Measurements from ENCODE around the gene PDP2.
A peak's percentile ranks its signal among the peaks of the same experiment; 100 is the strongest.
"Not testable (repeated sequence)": the region's sequence is repeated elsewhere in the genome, so short reads cannot be mapped to it uniquely, and the experiment has no call there.

PDP2 gene

GRCh38 chr16:66886321-66886720 is 6.0 kb downstream of the PDP2 start:
- no peak for DNase-seq (ENCODE audit: low read depth in 2 of 2)

- DNase-seq (ENCODE audit: low read depth in 2 of 2) = no peak
These were observed 6.6 kb downstream of the PDP2 start for GRCh38 chr16:66886914-66887313.

- no peak for DNase-seq (ENCODE audit: low read depth in 2 of 2)
These were observed 8.6 kb downstream of the PDP2 start for GRCh38 chr16:66888647-66889615.

- DNase-seq (ENCODE audit: low read depth in 2 of 2) = no peak
These were observed 9.3 kb downstream of the PDP2 start for GRCh38 chr16:66889622-66890021.

GRCh38 chr16:66890799-66891198 is 10.5 kb downstream of the PDP2 start:
- DNase-seq (ENCODE audit: low read depth in 2 of 2) = no peak

- no peak for DNase-seq (ENCODE audit: low read depth in 2 of 2)
These were observed 11.0 kb downstream of the PDP2 start for GRCh38 chr16:66891360-66891759.

- DNase-seq (ENCODE audit: low read depth in 2 of 2) = no peak
These were observed 11.5 kb downstream of the PDP2 start for GRCh38 chr16:66891797-66892196.

GRCh38 chr16:66894055-66894454 is 13.7 kb downstream of the PDP2 start:
- no peak for DNase-seq (ENCODE audit: low read depth in 2 of 2)

GRCh38 chr16:66894948-66895688 is 14.8 kb downstream of the PDP2 start:
- peak in 1 of 2 donors; percentile 18 for DNase-seq (ENCODE audit: low read depth in 2 of 2)

- no peak for DNase-seq (ENCODE audit: low read depth in 2 of 2)
These were observed 15.3 kb downstream of the PDP2 start for GRCh38 chr16:66895689-66895979.

- no peak for DNase-seq (ENCODE audit: low read depth in 2 of 2)
These were observed 15.7 kb downstream of the PDP2 start for GRCh38 chr16:66895999-66896398.

- DNase-seq (ENCODE audit: low read depth in 2 of 2) = not testable (repeated sequence)
These were observed 16.4 kb downstream of the PDP2 start for GRCh38 chr16:66896682-66897081.

GRCh38 chr16:66898207-66898606 is 17.9 kb downstream of the PDP2 start:
- no peak for DNase-seq (ENCODE audit: low read depth in 2 of 2)

GRCh38 chr16:66898933-66899309 is 18.6 kb downstream of the PDP2 start:
- no peak for DNase-seq (ENCODE audit: low read depth in 2 of 2)

- no peak for DNase-seq (ENCODE audit: low read depth in 2 of 2)
These were observed 19.1 kb downstream of the PDP2 start for GRCh38 chr16:66899310-66899944.

GRCh38 chr16:66899945-66900710 is 19.8 kb downstream of the PDP2 start:
- no peak for DNase-seq (ENCODE audit: low read depth in 2 of 2)

GRCh38 chr16:66900721-66901441 is 20.6 kb downstream of the PDP2 start:
- DNase-seq (ENCODE audit: low read depth in 2 of 2) = no peak

- no peak for DNase-seq (ENCODE audit: low read depth in 2 of 2)
These were observed 21.3 kb downstream of the PDP2 start for GRCh38 chr16:66901626-66902025.

GRCh38 chr16:66902648-66903543 is 22.6 kb downstream of the PDP2 start:
- no peak for DNase-seq (ENCODE audit: low read depth in 2 of 2)
